GM11168 (cell line): Measurements from ENCODE around the gene RNASE12.
"Not testable (repeated sequence)": the region's sequence is repeated elsewhere in the genome, so short reads cannot be mapped to it uniquely, and the experiment has no call there.

Experiments
- in situ Hi-C: fragments of 300-500 bp; cut with MboI; formaldehyde crosslinking; loops from one replicate; pipeline ENCODE4 v1.12.0; 2022; ENCODE audit warnings: low sequenced_read_pairs; ENCODE audit not compliant: unreplicated experiment

The RNASE12 gene

DNA sequence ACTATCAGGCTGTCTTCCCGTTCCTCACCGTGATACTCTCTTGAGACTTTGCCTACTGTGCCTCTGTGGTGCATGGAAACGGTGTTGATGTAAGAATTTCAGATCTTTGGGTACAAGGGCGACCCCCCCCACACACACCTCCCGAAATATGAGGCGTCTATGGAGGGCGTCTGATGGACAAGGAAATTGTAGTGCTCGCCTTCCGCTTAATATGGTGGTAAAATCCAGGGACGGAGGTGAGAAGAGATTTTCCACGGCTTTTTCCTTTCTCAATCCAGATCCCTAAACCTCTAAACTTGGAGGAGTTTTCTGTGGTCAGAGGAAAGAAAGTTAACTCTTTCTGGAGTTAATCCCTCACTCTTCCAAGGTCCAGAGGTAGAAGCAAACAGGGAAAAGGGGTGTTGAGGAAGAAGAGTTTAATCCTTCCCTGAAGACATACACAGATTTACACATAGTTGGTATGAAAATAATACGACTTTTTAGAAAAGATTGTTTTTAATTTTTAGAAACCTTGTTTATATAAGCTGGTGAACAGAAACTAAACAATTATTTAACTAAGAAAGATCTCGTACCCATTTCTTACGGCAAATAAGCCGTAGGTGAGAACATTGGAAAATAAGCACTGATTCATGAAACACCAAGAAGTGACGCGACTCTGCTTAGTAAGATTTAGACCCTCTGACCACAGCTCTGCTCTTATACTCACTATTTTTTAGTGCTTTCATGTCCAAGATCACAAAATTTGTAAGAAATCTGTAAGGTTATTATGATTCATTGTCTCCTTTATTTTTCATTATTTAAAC is 23.1 kb upstream of the RNASE12 start:
- in situ Hi-C loops: loop anchor here (10.0 kb wide), 1 partner anchor 289 kb away; no protein-coding TSS in a partner anchor

DNA sequence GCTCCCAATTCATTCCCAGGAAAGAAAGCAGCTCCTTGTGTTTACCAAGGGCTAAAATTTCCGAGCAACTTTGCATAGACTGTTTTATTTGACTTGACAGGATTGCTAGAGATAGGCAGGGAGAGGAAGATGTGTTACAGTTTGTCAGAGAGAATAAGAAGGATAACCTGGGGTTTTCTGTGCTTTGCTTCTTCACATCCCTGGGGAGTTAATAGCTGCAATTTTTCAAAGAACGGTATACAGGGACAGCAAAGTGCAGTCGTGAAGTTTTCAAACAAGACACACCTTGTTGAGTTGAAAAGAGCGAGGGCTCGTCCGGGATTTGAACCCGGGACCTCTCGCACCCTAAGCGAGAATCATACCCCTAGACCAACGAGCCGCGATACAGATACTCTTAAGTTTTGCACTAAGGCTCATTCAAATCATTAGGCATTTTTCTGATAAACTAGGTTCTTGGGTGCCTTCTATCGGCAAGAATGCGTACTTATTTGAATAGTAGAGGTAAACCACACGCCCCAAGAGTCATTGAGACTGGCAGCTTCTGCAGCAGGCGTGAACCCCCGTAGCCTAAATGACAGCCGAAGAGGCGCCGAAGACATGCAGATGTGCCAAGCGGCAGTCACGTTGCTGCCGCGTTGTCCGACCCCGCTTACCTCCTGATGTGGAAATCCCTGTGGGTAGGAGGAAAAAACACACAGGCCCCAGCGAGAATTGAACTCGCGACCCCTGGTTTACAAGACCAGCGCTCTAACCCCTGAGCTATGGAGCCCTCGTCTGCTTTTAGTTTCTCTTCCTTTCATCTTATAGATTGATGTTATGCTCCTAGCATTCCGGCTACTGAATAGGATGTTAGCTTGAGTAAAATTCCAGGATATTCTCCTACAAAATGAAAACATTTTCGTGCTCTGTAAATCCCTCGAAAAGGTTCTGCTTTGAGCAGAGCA is 22.2 kb upstream of the RNASE12 start:
- in situ Hi-C loops: loop anchor here (10.0 kb wide), 1 partner anchor 289 kb away; no protein-coding TSS in a partner anchor

- in situ Hi-C loops: loop anchor here (10.0 kb wide), 1 partner anchor 288 kb away; no protein-coding TSS in a partner anchor
Observed at GRCh38 chr14:20612403-20612802, 21.2 kb upstream of the RNASE12 start.

DNA sequence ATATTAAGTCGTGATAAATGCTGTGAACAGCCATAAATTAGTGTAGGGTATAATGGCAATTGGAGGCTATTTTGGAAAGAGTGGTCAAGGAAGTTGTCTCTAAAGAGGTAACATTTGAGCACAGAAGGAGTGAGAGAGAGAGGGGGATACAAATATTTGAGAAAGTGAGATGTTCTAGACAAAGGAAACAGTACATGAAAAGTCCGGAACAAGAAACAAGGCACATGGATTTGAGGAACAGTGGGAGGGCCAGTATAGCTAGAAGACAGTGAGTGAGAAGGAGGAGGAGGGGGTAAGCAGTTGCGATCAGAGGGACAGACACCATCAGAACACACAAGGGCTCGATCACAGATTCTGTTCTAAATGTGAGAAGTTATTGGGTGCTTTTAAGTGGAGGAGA is 20.1 kb upstream of the RNASE12 start:
- in situ Hi-C loops: loop anchor here (10.0 kb wide), 1 partner anchor 286 kb away; no protein-coding TSS in a partner anchor

- in situ Hi-C loops: loop anchor here (10.0 kb wide), 1 partner anchor 285 kb away; no protein-coding TSS in a partner anchor
Observed at GRCh38 chr14:20610002-20610765, 19.0 kb upstream of the RNASE12 start.

DNA sequence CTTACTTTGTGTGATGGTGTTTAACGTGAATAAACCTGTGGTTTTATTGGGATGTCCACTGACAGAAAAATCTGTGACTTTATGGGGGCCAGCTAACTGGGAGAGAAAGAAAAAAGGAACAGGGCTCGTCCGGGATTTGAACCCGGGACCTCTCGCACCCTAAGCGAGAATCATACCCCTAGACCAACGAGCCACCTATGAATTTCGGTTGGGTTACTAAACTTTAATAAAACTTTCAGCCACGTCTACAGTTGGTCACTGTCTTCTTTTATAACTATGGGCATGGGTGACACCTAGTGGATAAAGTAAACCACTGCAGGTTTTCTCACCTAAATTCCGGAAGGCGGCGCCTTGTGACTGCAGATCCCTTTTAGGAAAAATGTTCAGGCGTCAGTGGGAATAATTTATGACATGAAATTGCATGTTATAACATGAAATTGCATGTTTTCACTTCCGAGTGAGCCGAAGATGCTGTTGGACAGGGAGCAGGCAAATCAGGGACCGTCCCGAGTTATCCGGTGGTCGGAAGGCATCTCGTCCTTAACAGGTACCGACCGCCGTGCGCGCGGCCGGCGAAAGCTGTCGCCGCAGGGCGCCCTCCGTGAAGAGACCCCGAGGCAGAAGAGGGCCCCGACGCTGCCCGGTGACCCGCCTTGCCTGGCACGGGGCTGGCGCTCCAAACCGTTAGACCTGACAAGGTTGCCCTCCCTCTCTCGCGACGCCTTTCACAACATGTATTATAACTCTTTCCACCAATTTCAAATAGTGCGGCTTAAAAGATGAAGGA is 18.2 kb upstream of the RNASE12 start:
- in situ Hi-C loops: loop anchor here (10.0 kb wide), 1 partner anchor 285 kb away; no protein-coding TSS in a partner anchor

DNA sequence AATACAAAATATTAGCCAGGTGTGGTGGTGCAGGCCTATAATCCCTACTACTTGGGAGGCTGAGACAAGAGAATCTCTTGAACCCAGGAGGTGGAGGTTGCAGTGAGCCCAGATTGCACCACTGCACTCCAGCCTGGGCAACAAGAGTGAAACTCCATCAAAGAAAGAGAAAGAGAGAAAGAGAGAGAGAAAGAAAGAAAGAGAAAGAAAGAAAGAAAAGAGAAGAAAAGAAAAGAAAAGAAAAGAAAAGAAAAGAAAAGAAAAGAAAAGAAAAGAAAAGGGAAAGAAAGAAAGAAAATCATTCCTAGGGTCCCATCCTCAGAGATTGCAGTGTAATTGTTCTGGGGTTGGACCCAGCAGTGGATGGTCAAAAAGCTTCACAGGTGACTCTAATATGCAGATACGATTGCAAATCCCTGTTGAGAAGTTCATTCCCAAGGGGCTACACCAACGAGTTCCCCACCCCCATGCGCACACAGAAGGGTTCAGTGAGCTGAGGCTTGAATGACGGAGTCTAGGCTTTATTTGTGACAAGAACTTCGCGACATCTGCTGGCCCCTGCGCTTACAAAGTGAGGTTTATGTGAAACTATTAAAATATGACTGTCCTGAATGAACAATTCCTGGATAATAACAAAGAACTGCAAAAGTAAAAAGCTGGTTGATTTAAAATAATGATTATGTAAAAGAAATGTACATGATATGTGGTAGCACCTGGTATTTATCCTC is 17.4 kb upstream of the RNASE12 start:
- in situ Hi-C loops: no loop called here

DNA sequence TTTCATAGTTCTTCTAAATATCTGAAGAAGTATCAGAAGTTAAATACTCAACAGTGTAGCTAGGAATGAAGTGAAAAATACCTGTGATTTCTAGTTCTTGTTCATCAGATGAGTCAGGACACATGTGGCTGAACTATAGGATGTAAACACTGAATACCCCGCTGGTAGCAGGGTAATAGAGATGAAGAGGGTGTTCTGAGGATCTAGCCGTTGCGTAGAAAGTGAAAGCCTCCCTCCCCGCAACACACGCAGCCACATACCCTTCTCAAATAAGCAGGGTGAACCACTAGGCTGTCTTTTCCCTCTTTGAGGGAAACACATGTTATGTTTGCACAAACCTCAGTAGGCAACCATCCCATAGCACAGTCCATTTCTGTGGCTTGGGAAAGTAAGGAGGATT is 16.4 kb upstream of the RNASE12 start:
- in situ Hi-C loops: no loop called here

GRCh38 chr14:20606902-20607242 is 15.7 kb upstream of the RNASE12 start:
- in situ Hi-C loops: no loop called here

GRCh38 chr14:20606190-20606901 is 15.2 kb upstream of the RNASE12 start:
- in situ Hi-C loops: no loop called here

DNA sequence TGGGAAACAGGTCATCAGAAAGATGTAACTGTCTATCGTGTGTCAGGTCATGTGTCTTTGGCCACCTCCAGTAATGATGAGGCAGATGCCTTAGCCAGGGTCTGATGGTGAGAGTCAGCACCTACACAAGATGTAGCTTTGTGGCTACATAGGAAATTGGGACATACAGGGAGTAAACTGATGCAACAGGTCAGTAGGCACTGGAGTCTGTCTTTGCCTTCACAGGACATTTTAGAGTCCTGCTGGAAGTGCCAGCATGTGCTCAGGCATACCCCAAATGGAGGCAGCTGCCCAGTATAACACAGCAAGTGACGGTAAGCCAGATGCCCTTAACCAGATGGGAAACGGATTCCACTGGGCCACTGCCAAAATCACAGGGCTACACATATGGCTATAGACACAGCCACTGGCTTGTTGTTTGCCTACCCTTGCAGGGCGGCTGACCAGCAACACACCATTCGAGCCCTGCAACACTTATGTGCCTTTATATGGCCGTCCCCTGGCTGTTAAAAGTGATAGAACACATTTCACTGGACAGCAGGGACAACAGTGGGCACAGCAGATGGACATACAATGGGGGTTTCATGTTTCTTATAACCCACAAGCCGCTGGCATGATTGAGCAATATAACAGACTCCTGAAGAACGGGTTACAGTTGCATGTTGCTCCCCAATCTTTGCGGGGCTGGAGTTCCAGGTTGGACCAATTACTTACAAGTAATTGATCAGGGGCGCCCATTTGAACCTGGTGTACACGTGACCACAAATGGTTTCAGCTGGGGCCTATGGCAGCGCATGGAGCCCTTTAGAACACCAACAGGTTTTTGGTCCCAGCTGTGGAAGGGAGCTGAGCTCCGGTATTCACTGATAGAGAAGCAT is 12.9 kb upstream of the RNASE12 start:
- in situ Hi-C loops: no loop called here

DNA sequence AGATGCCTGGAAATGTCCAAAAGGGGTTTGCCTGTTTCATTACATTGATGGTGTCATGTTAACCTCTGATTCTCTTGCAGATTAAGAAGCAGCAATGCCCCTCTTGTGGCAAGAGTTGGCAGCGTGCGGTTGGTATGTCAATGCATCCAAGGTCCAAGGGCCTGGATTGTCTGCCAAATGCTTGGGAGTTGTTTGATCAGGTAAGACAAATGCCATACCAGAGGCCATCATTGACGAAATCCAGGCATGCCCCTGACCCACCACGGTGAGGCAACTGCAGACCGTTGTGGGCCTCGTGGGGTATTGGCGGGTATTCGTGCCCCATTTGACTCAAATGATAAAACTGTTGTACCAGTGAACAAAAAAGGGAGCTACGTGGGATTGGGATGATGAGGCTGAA is 11.4 kb upstream of the RNASE12 start:
- in situ Hi-C loops: no loop called here

DNA sequence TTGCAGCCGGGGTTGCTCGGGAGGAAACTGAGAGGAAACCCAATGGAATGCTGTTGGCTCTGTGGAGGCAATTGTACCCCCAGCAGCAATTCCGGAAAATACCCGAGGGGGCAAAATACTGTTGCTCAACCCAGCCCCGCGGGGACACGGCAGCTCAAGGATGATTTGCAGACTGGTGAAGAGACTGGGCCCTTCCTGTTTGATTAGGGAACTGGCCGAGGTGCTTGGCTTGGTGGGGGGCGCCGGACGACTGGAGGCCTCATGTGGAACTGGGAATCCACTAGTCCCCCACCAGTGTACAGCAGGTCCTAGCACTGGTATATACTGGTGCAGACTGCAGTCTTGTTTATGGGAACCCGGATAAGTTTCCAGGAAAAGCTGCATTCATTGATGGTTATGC is 10.3 kb upstream of the RNASE12 start:
- in situ Hi-C loops: no loop called here

DNA sequence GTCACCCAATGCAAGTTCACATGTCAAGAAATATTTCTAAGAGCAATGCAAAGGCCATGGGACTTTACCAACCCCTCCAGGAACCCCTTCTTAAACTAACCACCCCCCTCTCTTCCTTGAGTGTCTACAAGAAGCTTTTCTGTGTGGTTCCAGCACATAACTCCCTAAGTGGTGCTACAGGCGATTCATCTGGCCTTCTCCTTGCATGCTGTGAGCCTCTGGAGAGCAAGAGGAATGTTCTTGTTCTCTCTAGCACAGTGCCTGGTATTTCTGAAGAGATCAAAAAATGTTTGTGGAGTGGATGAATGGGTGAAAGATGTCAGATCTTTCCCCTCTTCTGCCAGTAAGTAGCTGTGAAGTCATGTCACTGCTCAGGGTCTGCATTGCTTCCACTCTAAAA is 5.9 kb upstream of the RNASE12 start:
- in situ Hi-C loops: no loop called here

DNA sequence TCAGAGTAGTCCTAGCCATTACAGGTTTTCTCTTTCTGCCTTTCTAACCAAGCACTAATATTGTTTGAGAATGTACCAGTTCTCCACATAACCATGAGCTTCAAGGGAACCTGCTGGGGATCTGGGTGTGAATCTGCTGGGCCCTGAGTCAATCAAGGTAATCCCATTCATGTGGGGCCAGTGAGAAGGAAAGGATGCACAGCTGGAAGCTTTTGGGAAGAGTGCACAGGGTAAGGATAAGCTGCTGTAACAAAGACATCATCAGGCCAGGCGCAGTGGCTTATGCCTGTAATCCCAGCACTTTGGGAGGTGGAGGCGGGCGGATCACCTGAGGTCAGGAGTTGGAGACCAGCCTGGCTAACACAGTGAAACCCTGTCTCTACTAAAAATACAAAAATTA is 4.5 kb upstream of the RNASE12 start:
- in situ Hi-C loops: not testable (repeated sequence)

DNA sequence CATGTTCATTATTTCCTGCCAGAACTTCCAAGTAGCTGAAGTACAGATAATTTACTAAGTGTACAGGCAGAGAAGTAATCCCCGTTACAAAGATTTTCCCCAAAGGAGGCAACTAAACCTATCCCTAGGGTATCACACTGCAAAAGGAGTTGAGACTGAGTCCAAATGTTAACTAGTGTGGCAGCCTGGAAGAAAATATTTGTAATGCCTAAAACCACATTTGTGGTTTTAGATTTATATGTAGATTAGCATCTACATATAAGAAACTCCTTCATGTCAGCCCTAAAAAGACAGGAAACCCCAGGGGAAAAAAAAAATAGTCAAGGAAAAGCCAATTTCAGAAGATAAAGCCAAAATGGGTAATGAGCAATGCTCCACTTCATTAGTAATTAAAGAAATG is 1.4 kb upstream of the RNASE12 start:
- in situ Hi-C loops: loop anchor here (5.0 kb wide), 1 partner anchor 110 kb away; no protein-coding TSS in a partner anchor

DNA sequence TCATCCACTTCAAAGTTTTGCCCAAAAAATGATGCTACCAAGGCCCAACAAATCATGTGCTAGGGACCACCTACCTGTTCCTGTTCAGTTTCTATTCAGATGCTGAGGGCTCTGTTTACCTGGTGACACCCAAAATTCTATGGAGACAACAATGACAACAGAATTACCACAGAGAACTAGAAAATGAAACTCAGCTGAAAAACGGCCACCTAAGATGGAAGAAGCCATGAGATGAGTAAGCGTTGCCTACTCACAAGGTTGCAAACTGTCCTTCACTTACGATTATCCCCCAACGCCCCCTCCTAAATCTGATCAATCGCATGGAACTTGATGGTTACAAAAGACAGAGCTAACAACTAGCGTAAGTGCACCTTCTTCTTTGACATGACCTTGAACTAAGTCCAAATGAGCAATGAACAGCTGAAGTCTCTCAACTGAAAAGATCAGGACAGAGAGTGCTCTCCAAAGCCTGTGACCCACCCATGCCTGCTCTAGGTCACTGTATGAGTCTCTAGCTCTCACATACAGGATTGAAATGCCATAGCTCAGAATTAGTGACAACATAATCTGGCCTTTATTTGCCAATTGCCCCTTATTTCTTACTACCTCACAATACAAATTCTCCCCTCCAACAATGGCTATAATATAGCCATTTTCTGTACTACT is 3.6 kb downstream of the RNASE12 start, which contains the start of gene RNASE11:
Gene RNASE11, minus strand, starts transcription at position 513 of the 666 bp plus-strand sequence.
- in situ Hi-C loops: no loop called here
